Mesothelial cell of epicardium (in vitro differentiated cells): Measurements from ENCODE around the gene RPS19. TPM values are rescaled to one million over a fixed set of nuclear protein-coding genes. Genes with fewer than 3 reads are reported as not detected.

Experiments used
- DNase-seq, 2 experiments: peaks; one replicate each; pipeline ENCODE4 v3.0.0; 2021; ENCODE audit warnings: low spot score in 2 of 2; ENCODE audit not compliant: unreplicated experiment in 2 of 2
- H3K27ac Mint-ChIP-seq: 2 replicates; pipeline ENCODE4 v1.8.0; 2021; ENCODE audit warnings: mixed read lengths
- H3K27me3 Mint-ChIP-seq: 2 replicates; pipeline ENCODE4 v1.8.0; 2021; ENCODE audit warnings: low read depth, mixed read lengths
- H3K36me3 Mint-ChIP-seq: 2 replicates; pipeline ENCODE4 v1.8.0; 2021; ENCODE audit warnings: mixed read lengths
- H3K4me1 Mint-ChIP-seq: 2 replicates; pipeline ENCODE4 v1.8.0; 2021; ENCODE audit warnings: mixed read lengths
- H3K4me3 Mint-ChIP-seq: 2 replicates; pipeline ENCODE4 v1.8.0; 2021; ENCODE audit warnings: mild to moderate bottlenecking, moderate library complexity, mixed read lengths
- H3K9me3 Mint-ChIP-seq: 2 replicates; pipeline ENCODE4 v1.8.0; 2021; ENCODE audit warnings: mixed read lengths
- CTCF ChIP-seq: fragments of 200-600 bp; sonication (generic); IDR thresholded peaks from one replicate; pipeline ENCODE4 v1.5.0; 2021; ENCODE audit warnings: antibody characterized with exemption; ENCODE audit not compliant: unreplicated experiment
- total RNA-seq: library from RNA; stranded (reverse); gene quantifications from 3 replicates; pipeline ENCODE4 v1.2.1, GENCODE V29; 2021

The RPS19 gene
- total RNA-seq, 1 donor from 2014 or later = 2,197 TPM

GRCh38 chr19:41893899-41894298 lies 33.8 kb downstream of the RPS19 start:
- Mint-ChIP-seq H3K27ac (no peak overlapping the region), H3K27me3 (no peaks in the 10 kb centered on the region), H3K4me3 (no peak overlapping the region), H3K4me1 (no peaks in the 10 kb centered on the region), H3K36me3 (peaks cover 9% of the 10 kb centered on the region), H3K9me3 (no peaks in the 10 kb centered on the region)
- no peak for TF ChIP-seq CTCF
- no peak for DNase-seq

- H3K36me3 Mint-ChIP-seq = peaks cover 13% of the 10 kb centered on the region
- H3K27me3 Mint-ChIP-seq = no peaks in the 10 kb centered on the region
- H3K4me1 Mint-ChIP-seq = no peaks in the 10 kb centered on the region
- H3K27ac Mint-ChIP-seq = no peak overlapping the region
- DNase-seq = no peak
- TF ChIP-seq CTCF = no peak
- no peak overlapping the region for H3K4me3 Mint-ChIP-seq
- no peaks in the 10 kb centered on the region for H3K9me3 Mint-ChIP-seq
Observed at GRCh38 chr19:41894350-41894749, 34.3 kb downstream of the RPS19 start.

GRCh38 chr19:41895745-41896580 lies 35.9 kb downstream of the RPS19 start:
- no peaks in the 10 kb centered on the region for H3K27me3 Mint-ChIP-seq
- no peaks in the 10 kb centered on the region for H3K9me3 Mint-ChIP-seq
- no peak overlapping the region for H3K27ac Mint-ChIP-seq
- H3K4me1 Mint-ChIP-seq = no peaks in the 10 kb centered on the region
- DNase-seq = no peak
- no peak overlapping the region for H3K4me3 Mint-ChIP-seq
- peak; percentile 27 for TF ChIP-seq CTCF
- peaks cover 7% of the 10 kb centered on the region for H3K36me3 Mint-ChIP-seq

GRCh38 chr19:41896581-41896942 lies 36.5 kb downstream of the RPS19 start:
- H3K27me3 Mint-ChIP-seq = no peaks in the 10 kb centered on the region
- no peaks in the 10 kb centered on the region for H3K4me1 Mint-ChIP-seq
- H3K4me3 Mint-ChIP-seq = no peak overlapping the region
- H3K9me3 Mint-ChIP-seq = no peaks in the 10 kb centered on the region
- DNase-seq = no peak
- H3K36me3 Mint-ChIP-seq = peaks cover 7% of the 10 kb centered on the region
- H3K27ac Mint-ChIP-seq = no peak overlapping the region
- no peak for TF ChIP-seq CTCF

- no peak for TF ChIP-seq CTCF
- H3K9me3 Mint-ChIP-seq = no peaks in the 10 kb centered on the region
- peaks cover 11% of the 10 kb centered on the region for H3K36me3 Mint-ChIP-seq
- H3K4me1 Mint-ChIP-seq = no peaks in the 10 kb centered on the region
- H3K27me3 Mint-ChIP-seq = no peaks in the 10 kb centered on the region
- DNase-seq = no peak
- H3K27ac Mint-ChIP-seq = no peak overlapping the region
- no peak overlapping the region for H3K4me3 Mint-ChIP-seq
Observed at GRCh38 chr19:41897181-41897580, 37.1 kb downstream of the RPS19 start.

GRCh38 chr19:41897820-41898219 lies 37.8 kb downstream of the RPS19 start:
- Mint-ChIP-seq H3K27ac (no peak overlapping the region), H3K4me3 (no peak overlapping the region), H3K9me3 (no peaks in the 10 kb centered on the region), H3K27me3 (no peaks in the 10 kb centered on the region), H3K4me1 (no peaks in the 10 kb centered on the region), H3K36me3 (peaks cover 11% of the 10 kb centered on the region)
- no peak for DNase-seq
- no peak for TF ChIP-seq CTCF
